Cardiac fibroblast (primary cell): ENCODE measurements around the gene KCNF1.

Experiments used
- DNase-seq, 2 donors: peaks; one replicate each; pipeline versions ENCODE4 v3.0.0 to v3.0.0-alpha.2; 2010; ENCODE audit warnings: low read depth in 2 of 2
- H3K4me3 ChIP-seq, 2 donors: replicated peaks in 1 of 2; 1 replicate in 1 of 2; 2 replicates in 1 of 2; pipeline ENCODE4 v1.5.1; 2011; ENCODE audit warnings: low read depth in 2 of 2, low read length in 2 of 2, mild to moderate bottlenecking in 2 of 2, moderate library complexity in 1 of 2
- CTCF ChIP-seq: IDR thresholded peaks from one replicate; pipeline ENCODE4 v1.5.1; 2011; ENCODE audit warnings: low read depth, mild to moderate bottlenecking, low read length, inconsistent platforms

Gene KCNF1

GRCh38 chr2:10923008-10923375 is 11.3 kb downstream of the KCNF1 start:
- TF ChIP-seq CTCF, result no peak
- no peak for DNase-seq

GRCh38 chr2:10923965-10924364 is 12.2 kb downstream of the KCNF1 start:
- H3K4me3 ChIP-seq, result no peak overlapping the region
- no peak for DNase-seq
- TF ChIP-seq CTCF, result no peak

More at GRCh38 chr2:10923008-10923375, 11.3 kb downstream of the KCNF1 start:
- no peak overlapping the region for H3K4me3 ChIP-seq

- no peak for TF ChIP-seq CTCF
- DNase-seq, result no peak
- no peak overlapping the region for H3K4me3 ChIP-seq
These were observed 12.7 kb downstream of the KCNF1 start for GRCh38 chr2:10924441-10924840.

- no peak overlapping the region for H3K4me3 ChIP-seq
- no peak for TF ChIP-seq CTCF
- DNase-seq, result no peak
These were observed 13.1 kb downstream of the KCNF1 start for GRCh38 chr2:10924859-10925258.

- no peak overlapping the region for H3K4me3 ChIP-seq
- TF ChIP-seq CTCF, result no peak
- peak in 1 of 2 donors; percentile 19 for DNase-seq
These were observed 14.6 kb downstream of the KCNF1 start for GRCh38 chr2:10926191-10926820.

- no peak for TF ChIP-seq CTCF
- peak in 1 of 2 donors; percentile 5 for DNase-seq
- no peak overlapping the region for H3K4me3 ChIP-seq
These were observed 19.2 kb downstream of the KCNF1 start for GRCh38 chr2:10930721-10931516.
